ENCODE results near the gene RNF214. TPM values are rescaled to one million over a fixed set of nuclear protein-coding genes. Genes with fewer than 3 reads are reported as not detected.
"Not testable (repeated sequence)": the region's sequence is repeated elsewhere in the genome, so short reads cannot be mapped to it uniquely, and the experiment has no call there.

Gene RNF214
- total RNA-seq, 2 experiments from 2014 or later = 12.9 to 15.8 TPM

DNA sequence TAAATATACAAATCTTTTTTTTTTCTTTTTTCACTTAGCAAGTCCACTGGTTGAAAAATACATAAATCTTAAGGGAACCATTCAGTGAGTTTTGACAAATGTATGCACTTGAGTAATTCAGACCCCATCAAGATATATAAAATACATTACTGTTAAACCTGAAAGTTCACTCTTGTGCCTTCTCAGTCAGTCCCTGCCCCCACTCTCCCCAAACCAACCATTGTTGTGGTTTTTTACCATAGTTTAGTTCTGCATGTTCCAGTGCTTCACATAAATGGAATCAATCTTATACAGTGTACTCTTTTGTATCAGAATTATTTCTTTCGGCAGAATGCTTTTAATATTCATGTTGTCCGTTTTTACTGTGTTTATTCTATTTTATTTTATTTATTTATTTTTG lies 26.1 kb downstream of the RNF214 start:
- H3K4me1 ChIP-seq (ENCODE audit: insufficient read depth, low read length) = no peaks in the 10 kb centered on the region
- Mint-ChIP-seq H3K27me3 (no peaks in the 10 kb centered on the region), H3K27ac (no peak overlapping the region), H3K36me3 (ENCODE audit: low read depth) (peaks cover 63% of the 10 kb centered on the region), H3K4me1 (ENCODE audit: low read depth) (peaks cover 5% of the 10 kb centered on the region), H3K9me3 (no peaks in the 10 kb centered on the region), H3K4me3 (no peak overlapping the region)
- no peaks in the 10 kb centered on the region for H3K9me3 ChIP-seq (ENCODE audit: control insufficient read depth in 1 of 2, insufficient read depth in 1 of 2, low read length in 2 of 2)
- DNase-seq = no peak
- no peaks in the 10 kb centered on the region for H3K27me3 ChIP-seq (ENCODE audit: control insufficient read depth in 1 of 2, insufficient read depth in 2 of 2, low read length in 2 of 2)
- TF ChIP-seq, protein P1, sequence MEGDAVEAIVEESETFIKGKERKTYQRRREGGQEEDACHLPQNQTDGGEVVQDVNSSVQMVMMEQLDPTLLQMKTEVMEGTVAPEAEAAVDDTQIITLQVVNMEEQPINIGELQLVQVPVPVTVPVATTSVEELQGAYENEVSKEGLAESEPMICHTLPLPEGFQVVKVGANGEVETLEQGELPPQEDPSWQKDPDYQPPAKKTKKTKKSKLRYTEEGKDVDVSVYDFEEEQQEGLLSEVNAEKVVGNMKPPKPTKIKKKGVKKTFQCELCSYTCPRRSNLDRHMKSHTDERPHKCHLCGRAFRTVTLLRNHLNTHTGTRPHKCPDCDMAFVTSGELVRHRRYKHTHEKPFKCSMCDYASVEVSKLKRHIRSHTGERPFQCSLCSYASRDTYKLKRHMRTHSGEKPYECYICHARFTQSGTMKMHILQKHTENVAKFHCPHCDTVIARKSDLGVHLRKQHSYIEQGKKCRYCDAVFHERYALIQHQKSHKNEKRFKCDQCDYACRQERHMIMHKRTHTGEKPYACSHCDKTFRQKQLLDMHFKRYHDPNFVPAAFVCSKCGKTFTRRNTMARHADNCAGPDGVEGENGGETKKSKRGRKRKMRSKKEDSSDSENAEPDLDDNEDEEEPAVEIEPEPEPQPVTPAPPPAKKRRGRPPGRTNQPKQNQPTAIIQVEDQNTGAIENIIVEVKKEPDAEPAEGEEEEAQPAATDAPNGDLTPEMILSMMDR (IDR thresholded peaks at IDR 0.05) = no peak
- ChIA-PET CTCF (no interaction called here), POLR2A (interaction anchor here (0.6 kb wide), 1 partner anchor 30 kb away, joined by 4 read pairs; no protein-coding TSS in a partner anchor)
- no peak for ATAC-seq (ENCODE audit: poor library complexity)
- intact Hi-C loops (cut with DNase I, micrococcal nuclease) = no loop called here
- H3K27ac ChIP-seq (ENCODE audit: low read depth in 1 of 2, low read length in 2 of 2) = no peak overlapping the region
- H3K36me3 ChIP-seq (ENCODE audit: insufficient read depth, low read length) = peaks cover 14% of the 10 kb centered on the region
- no peak overlapping the region for H3K4me3 ChIP-seq (ENCODE audit: low read length)

DNA sequence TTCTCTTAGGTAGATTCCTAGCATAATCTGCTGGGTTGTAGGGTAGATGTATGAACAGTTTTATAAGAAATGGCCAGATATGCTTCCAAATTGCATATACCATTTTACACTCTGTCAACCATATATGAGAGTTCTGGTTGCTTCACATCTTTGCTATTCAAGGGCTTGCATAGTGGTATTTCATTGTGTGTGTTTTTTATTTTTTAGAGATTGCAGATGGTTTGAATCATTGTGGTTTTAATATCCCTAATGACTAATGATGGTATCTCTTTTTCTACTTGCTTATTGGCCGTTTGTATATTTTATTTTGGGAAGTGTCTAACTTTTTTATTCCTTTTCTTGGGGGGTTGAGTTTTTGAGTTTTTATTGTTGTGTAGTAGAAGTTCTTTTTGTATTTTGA lies 26.9 kb downstream of the RNF214 start:
- CTCF ChIA-PET = no interaction called here
- H3K27ac ChIP-seq (ENCODE audit: low read depth in 1 of 2, low read length in 2 of 2) = no peak overlapping the region
- no peaks in the 10 kb centered on the region for H3K27me3 ChIP-seq (ENCODE audit: control insufficient read depth in 1 of 2, insufficient read depth in 2 of 2, low read length in 2 of 2)
- TF ChIP-seq, protein P1 (IDR thresholded peaks at IDR 0.05) = no peak
- ATAC-seq (ENCODE audit: poor library complexity) (no peak), DNase-seq (no peak)
- peaks cover 56% of the 10 kb centered on the region for H3K36me3 Mint-ChIP-seq (ENCODE audit: low read depth)
- H3K9me3 ChIP-seq (ENCODE audit: control insufficient read depth in 1 of 2, insufficient read depth in 1 of 2, low read length in 2 of 2) = no peaks in the 10 kb centered on the region
- intact Hi-C loops (cut with DNase I, micrococcal nuclease) = no loop called here
- no peak overlapping the region for H3K4me3 Mint-ChIP-seq
- peaks cover 5% of the 10 kb centered on the region for H3K4me1 Mint-ChIP-seq (ENCODE audit: low read depth)
- no peaks in the 10 kb centered on the region for H3K27me3 Mint-ChIP-seq
- no peak overlapping the region for H3K4me3 ChIP-seq (ENCODE audit: low read length)
- H3K9me3 Mint-ChIP-seq = no peaks in the 10 kb centered on the region
- POLR2A ChIA-PET = no interaction called here
- peaks cover 11% of the 10 kb centered on the region for H3K36me3 ChIP-seq (ENCODE audit: insufficient read depth, low read length)
- no peak overlapping the region for H3K27ac Mint-ChIP-seq
- no peaks in the 10 kb centered on the region for H3K4me1 ChIP-seq (ENCODE audit: insufficient read depth, low read length)

DNA sequence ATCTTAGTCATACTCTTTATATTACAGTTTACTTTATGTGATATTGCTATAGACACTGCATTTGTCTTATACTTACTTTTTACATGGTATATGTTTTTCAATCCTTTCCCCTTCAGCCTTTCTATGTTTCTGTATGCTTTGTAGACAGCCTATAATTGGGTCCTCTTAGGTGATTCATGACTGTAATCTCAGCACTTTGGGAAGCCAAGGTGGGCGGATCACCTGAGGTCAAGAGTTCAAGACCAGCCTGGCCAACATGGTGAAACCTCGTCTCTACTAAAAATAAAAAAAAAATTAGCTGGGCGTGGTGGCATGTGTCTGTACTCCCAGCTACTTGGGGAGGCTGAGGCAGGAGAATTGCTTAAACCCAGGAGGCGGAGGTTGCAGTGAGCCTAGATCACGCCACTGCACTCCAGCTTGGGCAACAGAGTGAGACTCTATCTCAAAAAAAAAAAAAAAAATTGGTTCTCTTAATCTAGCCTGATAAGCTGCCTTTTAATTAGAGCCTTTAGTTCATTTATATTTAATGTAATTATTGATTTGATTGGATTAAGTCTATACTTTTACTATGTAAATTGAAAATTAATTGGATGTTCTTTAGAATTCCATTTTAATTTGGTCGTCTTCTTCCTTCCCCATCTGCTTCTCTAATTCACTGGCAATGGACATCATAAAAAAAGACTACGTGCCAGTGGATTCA lies 32.3 kb downstream of the RNF214 start:
- peaks cover 52% of the 10 kb centered on the region for H3K36me3 Mint-ChIP-seq (ENCODE audit: low read depth)
- H3K4me3 Mint-ChIP-seq; POLR2A ChIA-PET; H3K36me3 ChIP-seq (ENCODE audit: insufficient read depth, low read length); H3K27me3 Mint-ChIP-seq; ATAC-seq (ENCODE audit: poor library complexity); H3K27me3 ChIP-seq (ENCODE audit: control insufficient read depth in 1 of 2, insufficient read depth in 2 of 2, low read length in 2 of 2); intact Hi-C loops (cut with DNase I, micrococcal nuclease); DNase-seq; H3K9me3 ChIP-seq (ENCODE audit: control insufficient read depth in 1 of 2, insufficient read depth in 1 of 2, low read length in 2 of 2); H3K4me1 ChIP-seq (ENCODE audit: insufficient read depth, low read length); H3K27ac ChIP-seq (ENCODE audit: low read depth in 1 of 2, low read length in 2 of 2); H3K27ac Mint-ChIP-seq; H3K4me3 ChIP-seq (ENCODE audit: low read length); H3K9me3 Mint-ChIP-seq; CTCF ChIA-PET; H3K4me1 Mint-ChIP-seq (ENCODE audit: low read depth): not testable (repeated sequence)

DNA sequence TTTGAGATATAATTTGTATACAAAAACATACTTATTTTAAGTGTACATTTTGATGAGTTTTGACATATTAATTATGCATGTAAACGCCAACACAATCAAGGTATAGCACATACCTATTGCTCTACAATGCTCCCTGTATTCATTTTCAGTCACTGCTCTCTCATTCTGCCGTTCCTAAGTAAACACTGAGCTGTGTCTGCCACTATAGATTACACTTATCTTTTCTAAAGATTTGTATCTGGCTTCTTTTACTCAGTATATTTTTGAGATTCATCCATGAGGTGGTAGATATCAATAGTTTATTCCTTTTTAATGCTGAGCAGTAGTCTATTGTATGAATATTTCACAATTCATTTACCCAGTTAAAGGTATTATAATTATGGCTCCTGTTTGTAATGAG lies 33.3 kb downstream of the RNF214 start:
- TF ChIP-seq, protein P1 (IDR thresholded peaks at IDR 0.05) = no peak
- peaks cover 46% of the 10 kb centered on the region for H3K36me3 Mint-ChIP-seq (ENCODE audit: low read depth)
- no peaks in the 10 kb centered on the region for H3K27me3 Mint-ChIP-seq
- no peak overlapping the region for H3K27ac Mint-ChIP-seq
- ChIA-PET CTCF (interaction anchor here (0.6 kb wide), 1 partner anchor 171 kb away, joined by 3 read pairs; no protein-coding TSS in a partner anchor), POLR2A (no interaction called here)
- H3K4me3 ChIP-seq (ENCODE audit: low read length) = no peak overlapping the region
- H3K4me1 ChIP-seq (ENCODE audit: insufficient read depth, low read length) = no peaks in the 10 kb centered on the region
- H3K4me3 Mint-ChIP-seq = no peak overlapping the region
- no peaks in the 10 kb centered on the region for H3K9me3 ChIP-seq (ENCODE audit: control insufficient read depth in 1 of 2, insufficient read depth in 1 of 2, low read length in 2 of 2)
- H3K36me3 ChIP-seq (ENCODE audit: insufficient read depth, low read length) = peaks cover 4% of the 10 kb centered on the region
- ATAC-seq (ENCODE audit: poor library complexity) = no peak
- no peak overlapping the region for H3K27ac ChIP-seq (ENCODE audit: low read depth in 1 of 2, low read length in 2 of 2)
- no peaks in the 10 kb centered on the region for H3K9me3 Mint-ChIP-seq
- intact Hi-C loops (cut with DNase I, micrococcal nuclease) = loop anchor here in 1 of 2 experiments (1.0 kb wide), 1 partner anchor 22 kb away; no protein-coding TSS in a partner anchor
- H3K27me3 ChIP-seq (ENCODE audit: control insufficient read depth in 1 of 2, insufficient read depth in 2 of 2, low read length in 2 of 2) = no peaks in the 10 kb centered on the region
- H3K4me1 Mint-ChIP-seq (ENCODE audit: low read depth) = no peaks in the 10 kb centered on the region
- DNase-seq = no peak

Measured in CD4-positive, alpha-beta T cell (primary cell).